Stomach (tissue), 4 donors: ENCODE measurements around the gene RPS16.

ENCODE experiments used
- CTCF ChIP-seq, 7 experiments: fragments of 450-650 bp in 4 of 7; fragments of 200-600 bp in 3 of 7; sonication (generic) in 3 of 7; IDR thresholded peaks; one replicate each; pipeline ENCODE4 v1.5.1; 2016 to 2019; ENCODE audit warnings: antibody characterized with exemption in 7 of 7, control low read depth in 2 of 7, mild to moderate bottlenecking in 1 of 7
- EP300 ChIP-seq: sonication (generic); formaldehyde crosslinking; IDR thresholded peaks from one replicate; pipeline ENCODE4 v1.6.1; 2017; ENCODE audit warnings: antibody characterized with exemption
- POLR2A ChIP-seq, 4 donors: fragments of 450-650 bp; IDR thresholded peaks; one replicate each; pipeline ENCODE4 v1.6.1; 2016; ENCODE audit warnings: antibody characterized with exemption in 4 of 4, control low read depth in 2 of 4, mild to moderate bottlenecking in 1 of 4, moderate library complexity in 1 of 4
- POLR2AphosphoS5 ChIP-seq, 3 donors: sonication (generic); formaldehyde crosslinking; IDR thresholded peaks; one replicate each; pipeline ENCODE4 v1.6.1; 2016; ENCODE audit warnings: antibody characterized with exemption in 3 of 3

DNA sequence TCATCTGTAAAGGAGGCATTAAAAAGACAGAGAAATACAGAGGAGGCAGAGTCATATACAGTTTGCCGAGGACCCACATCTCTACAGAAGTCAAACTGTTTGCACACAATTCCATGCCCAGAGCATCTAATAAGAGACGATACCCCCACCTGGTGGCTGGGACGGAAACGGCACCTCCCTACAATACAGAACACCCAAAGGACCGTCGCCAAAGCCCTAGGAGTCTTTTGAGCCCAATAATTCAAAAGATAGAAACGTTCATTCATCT lies 24.0 kb downstream of the RPS16 start:
- TF ChIP-seq CTCF (IDR thresholded peaks at IDR 0.05) (peak in 6 of 7 experiments; percentile 79 to 99 (median 94)), POLR2A (IDR thresholded peaks at IDR 0.05) (no peak), POLR2AphosphoS5 (IDR thresholded peaks at IDR 0.05) (no peak), EP300 (no peak)
